GM19463 (cell line): Measurements from ENCODE around the gene HPCAL1.

Experiments
- ATAC-seq: cut with Tn5 transposase; IDR thresholded peaks from one replicate; pipeline ENCODE4 v1.9.1; 2021; ENCODE audit warnings: mild to moderate bottlenecking, moderate library complexity; ENCODE audit not compliant: unreplicated experiment

Gene HPCAL1

GRCh38 chr2:10382354-10383061, 79.8 kb downstream of the HPCAL1 start:
- peak; percentile 65 for ATAC-seq

- ATAC-seq, result no peak
Observed at GRCh38 chr2:10383960-10384734, 81.4 kb downstream of the HPCAL1 start.

- ATAC-seq, result no peak
Observed at GRCh38 chr2:10385501-10385900, 82.8 kb downstream of the HPCAL1 start.

DNA sequence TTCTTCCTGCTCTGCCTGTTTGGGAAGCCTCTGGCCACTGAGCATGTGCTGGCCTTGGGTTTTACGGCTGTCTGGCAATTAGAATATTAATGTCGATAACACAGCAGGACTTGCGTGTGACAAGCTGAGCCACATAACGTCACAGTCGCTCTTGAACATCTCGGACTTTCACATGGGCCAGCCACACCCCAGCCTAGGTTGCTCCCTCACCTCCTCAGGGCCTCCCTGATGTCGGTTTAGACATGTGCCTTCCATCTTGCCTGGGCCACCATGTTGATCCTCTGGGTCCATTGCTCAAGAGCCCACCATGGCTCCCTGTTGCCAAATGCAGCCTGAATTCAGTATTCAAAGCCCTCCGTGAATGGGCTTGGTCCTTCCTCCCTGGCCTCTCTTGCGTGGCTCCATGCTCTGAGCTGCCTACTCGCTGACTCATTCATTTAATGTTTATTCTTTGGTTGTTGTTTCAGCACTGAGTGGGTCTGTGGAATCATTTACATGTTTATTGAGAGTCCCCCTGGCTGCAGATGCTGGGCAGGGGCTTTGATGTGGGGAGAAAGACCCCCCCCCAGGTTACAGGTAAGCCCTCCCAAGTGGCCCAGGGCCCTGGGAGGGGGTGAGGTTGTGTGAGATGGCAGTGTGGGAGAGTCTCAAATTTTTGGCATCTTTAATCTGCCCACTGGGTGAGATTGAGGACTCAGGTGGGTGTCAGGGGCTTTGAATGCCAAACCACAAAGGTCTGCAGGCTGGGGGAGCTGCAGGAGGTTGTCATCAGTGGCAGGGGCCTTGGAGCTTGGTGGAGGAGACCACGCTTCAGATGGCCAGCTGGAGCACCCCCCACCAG, 83.4 kb downstream of the HPCAL1 start:
- no peak for ATAC-seq

DNA sequence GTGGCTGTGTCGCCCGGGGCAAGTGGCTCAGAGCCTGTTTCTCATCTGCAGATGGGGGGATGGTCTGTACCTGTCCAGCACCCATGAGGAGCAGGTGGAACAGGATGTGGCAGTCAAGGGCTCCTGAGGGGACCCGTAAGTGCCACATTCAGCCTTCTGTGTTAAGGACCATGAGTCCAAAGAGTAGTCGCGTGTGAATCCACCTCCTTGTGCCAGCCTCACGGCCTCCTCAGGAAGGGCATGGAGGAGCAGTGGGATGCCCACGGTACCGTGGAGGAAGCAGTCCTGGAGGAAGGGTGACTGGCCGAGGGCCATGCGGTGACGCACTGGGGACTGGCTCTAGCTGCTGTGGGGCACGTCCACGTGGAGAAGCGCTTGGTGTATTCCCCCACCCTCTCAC, 84.3 kb downstream of the HPCAL1 start:
- ATAC-seq, result no peak

DNA sequence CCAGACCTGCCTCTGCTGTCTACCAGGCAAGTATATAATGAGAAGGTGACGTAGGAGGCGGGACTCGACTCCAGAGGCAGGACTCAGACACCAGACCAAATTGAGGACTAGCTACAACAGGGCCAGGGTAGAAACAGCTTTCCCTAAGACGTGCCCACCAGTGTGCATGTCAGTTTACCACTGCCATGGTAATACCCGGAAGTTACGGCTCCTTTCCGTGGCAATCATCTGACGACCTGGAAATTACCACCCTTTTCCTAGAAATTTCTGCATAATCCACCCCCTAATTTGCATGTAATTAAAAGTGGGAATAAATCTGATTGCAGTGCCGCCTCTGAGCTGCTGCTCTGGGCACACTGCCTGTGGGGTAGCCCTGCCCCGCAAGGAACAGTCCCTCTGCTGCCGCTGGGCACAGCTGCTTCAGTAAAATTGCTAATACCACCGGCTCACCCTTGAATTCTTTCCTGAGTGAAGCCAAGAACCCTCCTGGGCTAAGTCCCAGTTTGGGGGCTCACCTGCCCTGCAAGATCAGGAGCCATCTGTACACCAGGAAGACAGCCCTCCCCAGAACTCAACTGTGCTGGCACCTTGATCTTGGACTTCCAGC, 86.4 kb downstream of the HPCAL1 start:
- ATAC-seq, result no peak

GRCh38 chr2:10389573-10389972, 86.9 kb downstream of the HPCAL1 start:
- ATAC-seq, result no peak

DNA sequence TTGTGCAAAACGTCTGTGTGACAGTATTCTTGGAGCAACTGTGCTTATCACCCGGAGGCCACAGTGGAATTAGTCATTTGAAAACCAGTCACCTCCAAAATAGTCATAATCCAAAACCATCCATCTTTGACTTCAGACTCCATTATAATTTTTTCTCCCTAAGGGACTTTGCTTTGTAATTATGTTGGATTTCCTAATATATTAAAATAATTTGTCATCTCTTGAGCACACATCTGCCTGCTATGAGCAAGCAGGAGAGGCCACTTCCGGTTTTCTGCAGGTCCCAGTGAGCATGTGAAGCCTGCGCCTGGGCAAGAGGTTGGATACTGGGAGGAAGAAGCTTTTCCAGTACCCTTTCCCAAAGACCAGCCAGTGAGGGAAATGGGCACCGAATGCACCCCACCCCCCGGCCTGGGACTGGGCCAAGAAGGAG, 87.7 kb downstream of the HPCAL1 start:
- no peak for ATAC-seq

- no peak for ATAC-seq
Observed at GRCh38 chr2:10392100-10392499, 89.4 kb downstream of the HPCAL1 start.

DNA sequence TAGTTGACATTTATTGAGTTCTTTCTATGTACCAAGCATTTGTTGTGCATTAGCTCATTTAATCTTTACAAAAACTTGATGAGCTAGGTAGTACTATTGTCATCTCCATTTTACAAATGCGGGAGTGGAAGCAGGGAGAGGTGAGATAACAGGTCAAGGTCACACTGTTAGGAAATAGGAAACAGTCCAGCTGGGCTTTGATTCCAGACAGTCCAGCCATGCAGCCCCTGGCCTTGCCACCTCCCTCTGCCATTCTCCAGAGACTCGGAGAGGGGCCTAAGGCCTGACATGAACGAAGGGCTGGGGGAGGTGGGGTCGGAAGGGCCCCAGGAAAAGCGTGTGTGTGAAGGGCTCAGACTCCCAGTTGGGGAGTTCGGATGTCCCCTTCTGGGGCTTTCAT, 89.8 kb downstream of the HPCAL1 start:
- no peak for ATAC-seq

GRCh38 chr2:10392951-10393639, 90.4 kb downstream of the HPCAL1 start:
- ATAC-seq, result no peak

DNA sequence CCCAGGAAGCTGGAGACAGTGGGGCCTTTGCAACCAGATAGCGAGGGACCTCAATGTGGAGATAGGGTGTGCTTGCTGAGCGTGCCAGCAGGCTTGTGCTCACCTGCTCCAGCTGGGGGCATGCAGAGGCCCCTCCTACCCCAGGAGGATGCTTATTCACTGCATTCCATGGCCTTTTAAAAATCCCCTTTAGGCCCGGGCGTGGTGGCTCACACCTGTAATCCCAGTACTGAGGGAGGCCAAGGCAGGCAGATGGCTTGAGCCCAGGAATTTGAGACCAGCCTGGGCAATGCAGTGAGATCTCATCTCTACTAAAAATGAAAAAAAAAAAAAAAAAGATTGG, 90.9 kb downstream of the HPCAL1 start:
- no peak for ATAC-seq

DNA sequence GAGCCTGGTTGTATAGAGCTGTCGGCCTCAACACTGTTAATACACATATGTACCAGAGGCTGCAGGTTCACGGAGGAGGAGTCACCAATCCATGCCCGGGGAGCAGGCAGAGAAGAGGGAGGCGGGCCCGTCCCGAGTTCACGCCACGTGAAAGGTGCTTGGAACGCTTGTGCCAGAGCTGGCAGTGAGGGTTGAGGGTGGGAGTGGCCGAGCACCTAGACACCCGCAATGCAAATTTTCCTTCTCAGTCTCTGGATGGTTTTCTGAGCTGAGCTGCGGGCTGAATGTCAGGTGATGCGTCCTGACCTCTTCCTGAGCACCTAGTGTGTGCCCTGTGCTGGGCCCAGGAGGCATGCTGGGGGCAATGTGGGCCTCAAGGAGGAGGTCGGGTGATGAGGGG, 93.2 kb downstream of the HPCAL1 start:
- no peak for ATAC-seq

GRCh38 chr2:10396464-10396863, 93.8 kb downstream of the HPCAL1 start:
- no peak for ATAC-seq

DNA sequence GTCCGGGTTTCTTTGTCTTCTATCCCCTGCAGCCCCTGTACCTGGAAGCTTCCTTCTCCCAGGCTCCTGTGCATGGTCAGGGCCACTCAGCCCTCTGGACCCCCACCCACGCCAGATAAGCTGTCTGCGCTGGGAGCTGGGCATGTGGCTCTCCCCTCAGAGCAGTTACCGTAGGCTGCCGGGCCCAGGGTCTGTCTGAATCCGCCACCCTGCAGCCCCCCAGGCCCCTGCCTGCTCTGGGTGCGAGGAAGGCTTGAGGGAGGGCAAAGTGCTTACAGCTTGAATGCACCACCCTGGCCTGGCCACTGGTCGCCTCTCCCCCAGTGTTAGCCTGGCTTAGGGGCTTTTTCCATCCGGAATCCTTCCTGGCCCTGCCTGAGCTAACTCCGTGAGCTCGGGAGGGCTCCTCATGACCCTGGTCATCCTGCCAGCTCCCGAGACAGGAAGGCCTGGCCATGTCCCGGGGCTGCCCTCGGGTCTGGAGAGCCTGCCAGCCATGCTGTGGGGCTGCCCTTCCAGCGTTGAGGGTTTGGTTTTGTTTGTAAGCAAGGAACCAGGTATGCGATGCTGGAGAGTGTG, 94.7 kb downstream of the HPCAL1 start:
- ATAC-seq, result no peak

DNA sequence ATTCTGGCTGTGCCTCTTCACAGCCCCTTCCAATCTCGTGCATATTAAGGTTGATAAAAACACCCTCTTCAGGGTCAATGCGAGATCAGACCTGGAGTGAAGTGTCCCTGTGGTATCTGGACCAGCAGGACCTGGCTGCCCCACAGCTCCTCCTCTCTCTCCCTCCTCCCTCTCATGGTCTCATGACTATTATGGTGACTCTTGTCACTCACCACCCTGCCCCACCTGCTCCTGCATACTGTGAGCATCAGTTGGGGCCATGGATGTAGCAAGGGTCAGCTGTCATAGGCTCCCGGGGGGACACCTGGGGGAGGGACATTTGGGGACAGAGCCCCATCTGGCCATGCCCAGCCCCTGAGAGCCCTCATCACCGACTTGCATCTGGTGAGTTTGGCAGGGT, 95.2 kb downstream of the HPCAL1 start:
- no peak for ATAC-seq

DNA sequence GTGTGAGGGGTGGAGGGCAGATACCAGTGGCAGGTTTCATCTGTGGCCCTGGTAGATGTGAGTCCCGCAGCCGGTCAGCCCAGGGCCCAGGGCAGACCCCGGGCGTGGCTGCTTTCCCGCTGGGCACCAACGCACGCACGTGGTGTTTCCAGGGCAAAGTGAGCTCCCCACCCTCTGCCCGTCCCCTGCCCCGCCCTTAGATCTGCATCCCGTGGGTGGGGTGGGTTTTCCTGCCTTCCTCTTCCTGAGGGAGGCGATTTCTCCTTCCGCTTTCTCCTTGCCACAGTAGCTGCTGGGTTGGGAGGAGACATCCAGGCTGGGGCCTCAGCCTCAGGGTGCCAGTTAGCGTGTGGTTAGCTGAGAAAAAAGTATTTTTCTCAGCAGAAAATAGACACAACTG, 95.8 kb downstream of the HPCAL1 start:
- no peak for ATAC-seq

GRCh38 chr2:10399358-10399757, 96.7 kb downstream of the HPCAL1 start:
- no peak for ATAC-seq

DNA sequence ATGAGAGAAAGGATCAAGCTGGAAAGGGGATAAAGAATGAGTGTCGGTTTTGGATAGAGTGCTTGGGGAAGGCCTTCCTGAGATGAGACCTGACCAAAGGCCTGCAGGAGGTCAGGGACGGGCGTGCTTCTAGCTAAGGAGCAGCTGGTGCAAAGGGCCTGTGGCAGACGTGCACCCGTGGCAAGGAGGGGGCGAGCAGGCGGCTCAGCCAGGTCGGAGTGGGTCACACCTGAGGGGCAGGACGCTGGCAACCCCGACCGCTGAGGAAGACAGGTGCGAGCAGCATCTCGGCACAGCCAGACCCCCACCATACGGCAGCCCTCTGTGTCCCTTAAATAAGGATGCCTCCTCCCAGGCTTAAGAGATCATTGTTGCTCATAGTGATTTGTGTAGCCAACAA, 97.3 kb downstream of the HPCAL1 start:
- ATAC-seq, result no peak

GRCh38 chr2:10400568-10400977, 97.9 kb downstream of the HPCAL1 start:
- peak; percentile 83 for ATAC-seq
